Measurements from ENCODE around the gene FBXW10.
"Not testable (repeated sequence)": the region's sequence is repeated elsewhere in the genome, so short reads cannot be mapped to it uniquely, and the experiment has no call there.

- not testable (repeated sequence) for TF ChIP-seq POLR2AphosphoS5 (IDR thresholded peaks at IDR 0.05; ENCODE audit: borderline replicate concordance, low read depth, low read length); EZH2 (IDR thresholded peaks at IDR 0.05)
These were observed 35.6 kb upstream of the FBXW10 start for GRCh38 chr17:18708215-18708614.

Measured in SK-N-MC (cell line).